ENCODE data around the gene WDR27.

Gene WDR27

DNA sequence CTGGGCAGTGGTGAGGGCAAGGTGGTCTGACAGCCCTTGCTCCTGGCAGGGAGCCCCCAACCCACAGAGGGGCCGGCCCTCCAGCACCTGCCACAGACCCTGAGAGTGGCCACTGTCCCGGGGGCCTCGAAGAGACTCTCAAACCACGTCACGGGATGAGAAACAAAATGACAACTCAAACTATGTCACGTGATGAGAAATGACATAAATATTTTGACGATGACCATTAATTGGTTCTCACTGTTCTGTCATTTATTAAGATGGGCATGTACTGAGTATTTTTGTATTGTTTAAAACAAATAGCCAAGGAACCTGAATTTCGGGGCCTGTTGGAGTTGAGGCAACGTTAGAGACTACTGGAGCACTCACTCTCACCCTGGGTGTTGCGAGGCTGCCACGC lies 135.5 kb downstream of the WDR27 start:
- H3K9me3 ChIP-seq (ENCODE audit: insufficient read depth, low read depth, low read length), result no peaks in the 10 kb centered on the region; the same call in 1 of the 2 replicates
- TF ChIP-seq, protein P1, sequence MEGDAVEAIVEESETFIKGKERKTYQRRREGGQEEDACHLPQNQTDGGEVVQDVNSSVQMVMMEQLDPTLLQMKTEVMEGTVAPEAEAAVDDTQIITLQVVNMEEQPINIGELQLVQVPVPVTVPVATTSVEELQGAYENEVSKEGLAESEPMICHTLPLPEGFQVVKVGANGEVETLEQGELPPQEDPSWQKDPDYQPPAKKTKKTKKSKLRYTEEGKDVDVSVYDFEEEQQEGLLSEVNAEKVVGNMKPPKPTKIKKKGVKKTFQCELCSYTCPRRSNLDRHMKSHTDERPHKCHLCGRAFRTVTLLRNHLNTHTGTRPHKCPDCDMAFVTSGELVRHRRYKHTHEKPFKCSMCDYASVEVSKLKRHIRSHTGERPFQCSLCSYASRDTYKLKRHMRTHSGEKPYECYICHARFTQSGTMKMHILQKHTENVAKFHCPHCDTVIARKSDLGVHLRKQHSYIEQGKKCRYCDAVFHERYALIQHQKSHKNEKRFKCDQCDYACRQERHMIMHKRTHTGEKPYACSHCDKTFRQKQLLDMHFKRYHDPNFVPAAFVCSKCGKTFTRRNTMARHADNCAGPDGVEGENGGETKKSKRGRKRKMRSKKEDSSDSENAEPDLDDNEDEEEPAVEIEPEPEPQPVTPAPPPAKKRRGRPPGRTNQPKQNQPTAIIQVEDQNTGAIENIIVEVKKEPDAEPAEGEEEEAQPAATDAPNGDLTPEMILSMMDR (conservative IDR thresholded peaks at IDR 0.05; ENCODE audit: low read length), result no peak
- no peak for TF ChIP-seq EZH2phosphoT487 (IDR thresholded peaks at IDR 0.05; ENCODE audit: borderline replicate concordance)
- H3K27me3 ChIP-seq (ENCODE audit: insufficient read depth, low read length, poor library complexity, severe bottlenecking), result no peaks in the 10 kb centered on the region
- no peak overlapping the region for H3K4me3 ChIP-seq (ENCODE audit: low read length, poor library complexity, severe bottlenecking)
- no peaks in the 10 kb centered on the region for H3K9me2 ChIP-seq (replicated peaks; ENCODE audit: low read depth, low read length)
- no peaks in the 10 kb centered on the region for H3F3A ChIP-seq (ENCODE audit: low read depth)
- H3K79me2 ChIP-seq (ENCODE audit: insufficient read depth, low read length), result no peaks in the 10 kb centered on the region
- no peak overlapping the region for H3K9ac ChIP-seq (ENCODE audit: low read depth, low read length, poor library complexity, severe bottlenecking)
- H3K4me2 ChIP-seq (ENCODE audit: low read depth, low read length, poor library complexity, severe bottlenecking), result no peak overlapping the region
- no peaks in the 10 kb centered on the region for H3K36me3 ChIP-seq (ENCODE audit: insufficient read depth, low read length)
- H2AFZ ChIP-seq (ENCODE audit: low read length), result no peak overlapping the region
- no peaks in the 10 kb centered on the region for H4K20me1 ChIP-seq (ENCODE audit: insufficient read depth, low read length, poor library complexity, severe bottlenecking)
- H3K4me1 ChIP-seq (ENCODE audit: insufficient read depth, low read length, poor library complexity, severe bottlenecking), result no peaks in the 10 kb centered on the region

DNA sequence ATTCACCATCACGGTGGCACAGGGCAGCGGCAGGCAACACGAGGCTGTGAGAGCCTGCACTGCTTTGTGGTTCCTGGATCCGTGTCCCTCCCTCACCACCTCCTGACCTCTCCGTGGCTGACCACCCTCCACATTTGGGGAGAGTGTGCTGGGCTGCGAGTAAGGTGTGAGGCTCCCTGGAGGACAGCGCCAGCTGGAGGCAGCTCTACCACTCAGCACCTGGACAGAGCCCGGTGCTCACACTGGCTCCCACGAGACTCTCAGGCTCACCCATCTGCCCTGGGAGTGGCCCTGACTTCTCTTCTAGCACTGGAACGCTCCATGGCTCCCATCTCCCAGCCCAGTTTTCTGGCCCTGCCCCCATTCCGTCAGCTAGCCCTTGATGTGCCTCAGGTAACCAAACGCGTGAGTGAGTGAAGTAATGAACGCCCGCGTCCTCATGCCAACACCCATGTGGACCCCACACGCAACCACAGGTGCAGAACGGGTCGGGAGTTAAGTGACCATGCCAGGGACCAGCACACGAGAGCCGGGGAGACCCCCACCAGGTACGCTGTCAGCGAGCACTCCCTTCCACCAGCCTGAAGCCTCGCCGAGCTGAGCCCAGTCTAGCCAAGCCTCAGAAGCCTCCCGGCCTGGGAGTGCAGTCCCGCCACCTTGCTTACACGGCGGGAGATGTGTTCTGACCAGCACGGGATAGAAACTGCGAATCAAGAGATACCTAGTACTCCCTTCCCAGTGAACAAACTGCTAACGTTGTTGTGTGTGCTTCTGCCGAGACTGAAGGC lies 137.2 kb downstream of the WDR27 start:
- H3K9me2 ChIP-seq (replicated peaks; ENCODE audit: low read depth, low read length), result no peaks in the 10 kb centered on the region
- H3K36me3 ChIP-seq (ENCODE audit: insufficient read depth, low read length), result no peaks in the 10 kb centered on the region
- peaks cover 5% of the 10 kb centered on the region; the same call in 1 of the 2 replicates for H3K9me3 ChIP-seq (ENCODE audit: insufficient read depth, low read depth, low read length)
- TF ChIP-seq, protein P1 (conservative IDR thresholded peaks at IDR 0.05; ENCODE audit: low read length), result no peak
- TF ChIP-seq EZH2phosphoT487 (IDR thresholded peaks at IDR 0.05; ENCODE audit: borderline replicate concordance), result no peak
- H3K4me2 ChIP-seq (ENCODE audit: low read depth, low read length, poor library complexity, severe bottlenecking), result no peak overlapping the region
- no peaks in the 10 kb centered on the region for H3F3A ChIP-seq (ENCODE audit: low read depth)
- no peaks in the 10 kb centered on the region for H3K79me2 ChIP-seq (ENCODE audit: insufficient read depth, low read length)
- no peak overlapping the region for H3K4me3 ChIP-seq (ENCODE audit: low read length, poor library complexity, severe bottlenecking)
- no peaks in the 10 kb centered on the region for H3K27me3 ChIP-seq (ENCODE audit: insufficient read depth, low read length, poor library complexity, severe bottlenecking)
- no peaks in the 10 kb centered on the region for H4K20me1 ChIP-seq (ENCODE audit: insufficient read depth, low read length, poor library complexity, severe bottlenecking)
- no peak overlapping the region for H3K9ac ChIP-seq (ENCODE audit: low read depth, low read length, poor library complexity, severe bottlenecking)
- H2AFZ ChIP-seq (ENCODE audit: low read length), result no peak overlapping the region
- H3K4me1 ChIP-seq (ENCODE audit: insufficient read depth, low read length, poor library complexity, severe bottlenecking), result no peaks in the 10 kb centered on the region

DNA sequence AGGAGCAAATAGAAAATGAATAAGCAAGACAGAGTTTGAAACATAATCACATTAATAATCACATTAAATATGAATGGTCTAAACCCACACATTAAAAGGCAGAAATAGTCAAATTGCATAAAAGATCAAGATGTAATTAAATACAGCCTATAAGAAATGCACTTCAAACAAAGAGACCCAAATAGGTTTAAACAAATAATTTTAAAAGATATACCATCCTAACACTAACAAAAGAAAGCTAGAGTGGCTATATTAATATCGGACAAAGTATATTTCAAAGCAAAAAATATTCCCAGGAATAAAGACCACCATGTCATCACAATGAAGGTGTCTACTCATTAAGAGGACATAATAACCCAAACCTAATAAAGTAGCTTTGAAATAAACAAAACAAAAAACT lies 140.2 kb downstream of the WDR27 start:
- H4K20me1 ChIP-seq (ENCODE audit: insufficient read depth, low read length, poor library complexity, severe bottlenecking), result no peaks in the 10 kb centered on the region
- no peaks in the 10 kb centered on the region for H3K4me1 ChIP-seq (ENCODE audit: insufficient read depth, low read length, poor library complexity, severe bottlenecking)
- no peaks in the 10 kb centered on the region for H3F3A ChIP-seq (ENCODE audit: low read depth)
- TF ChIP-seq, protein P1 (conservative IDR thresholded peaks at IDR 0.05; ENCODE audit: low read length), result no peak
- TF ChIP-seq EZH2phosphoT487 (IDR thresholded peaks at IDR 0.05; ENCODE audit: borderline replicate concordance), result no peak
- no peaks in the 10 kb centered on the region for H3K36me3 ChIP-seq (ENCODE audit: insufficient read depth, low read length)
- H3K4me3 ChIP-seq (ENCODE audit: low read length, poor library complexity, severe bottlenecking), result no peak overlapping the region
- no peak overlapping the region for H3K9ac ChIP-seq (ENCODE audit: low read depth, low read length, poor library complexity, severe bottlenecking)
- H3K79me2 ChIP-seq (ENCODE audit: insufficient read depth, low read length), result no peaks in the 10 kb centered on the region
- no peaks in the 10 kb centered on the region for H3K27me3 ChIP-seq (ENCODE audit: insufficient read depth, low read length, poor library complexity, severe bottlenecking)
- no peak overlapping the region for H2AFZ ChIP-seq (ENCODE audit: low read length)
- H3K9me3 ChIP-seq (ENCODE audit: insufficient read depth, low read depth, low read length), result peaks cover 5% of the 10 kb centered on the region; the same call in 1 of the 2 replicates
- H3K4me2 ChIP-seq (ENCODE audit: low read depth, low read length, poor library complexity, severe bottlenecking), result no peak overlapping the region
- no peaks in the 10 kb centered on the region for H3K9me2 ChIP-seq (replicated peaks; ENCODE audit: low read depth, low read length)

Measured in Loucy (cell line).